ENCODE data around the gene SAMD4B. TPM values are rescaled to one million over a fixed set of nuclear protein-coding genes. Genes with fewer than 3 reads are reported as not detected.
A peak's percentile ranks its signal among the peaks of the same experiment; 100 is the strongest.

The SAMD4B gene
- total RNA-seq, 2 experiments from 2014 or later: 47.8 to 51.3 TPM

GRCh38 chr19:39351537-39352064 lies 9.4 kb downstream of the SAMD4B start:
- H3K27ac Mint-ChIP-seq: peak overlapping the region; percentile 31
- peak; percentile 74 for ATAC-seq (ENCODE audit: low read depth)
- H3K27me3 Mint-ChIP-seq: no peaks in the 10 kb centered on the region
- no peaks in the 10 kb centered on the region for H3K9me3 Mint-ChIP-seq
- H3K4me1 Mint-ChIP-seq: peaks cover 22% of the 10 kb centered on the region
- DNase-seq: no peak
- peaks cover 27% of the 10 kb centered on the region for H3K36me3 Mint-ChIP-seq
- H3K4me3 Mint-ChIP-seq: no peak overlapping the region
- POLR2A ChIA-PET: interaction anchor here (1.3 kb wide), 1 partner anchor 9 kb away, joined by 9 read pairs; the partner anchor contains the start of gene SAMD4B

GRCh38 chr19:39352381-39353255 lies 10.4 kb downstream of the SAMD4B start:
- Mint-ChIP-seq H3K9me3 (no peaks in the 10 kb centered on the region), H3K27ac (no peak overlapping the region), H3K27me3 (no peaks in the 10 kb centered on the region), H3K4me3 (no peak overlapping the region), H3K4me1 (peaks cover 19% of the 10 kb centered on the region), H3K36me3 (peaks cover 29% of the 10 kb centered on the region)
- no peak for DNase-seq
- no peak for ATAC-seq (ENCODE audit: low read depth)
- POLR2A ChIA-PET: no interaction called here

- Mint-ChIP-seq H3K9me3 (no peaks in the 10 kb centered on the region), H3K4me3 (no peak overlapping the region), H3K27ac (no peak overlapping the region), H3K4me1 (peaks cover 9% of the 10 kb centered on the region), H3K27me3 (no peaks in the 10 kb centered on the region), H3K36me3 (peaks cover 25% of the 10 kb centered on the region)
- POLR2A ChIA-PET: no interaction called here
- DNase-seq (no peak), ATAC-seq (ENCODE audit: low read depth) (no peak)
These were observed 13.0 kb downstream of the SAMD4B start for GRCh38 chr19:39355253-39355652.

GRCh38 chr19:39356073-39356472 lies 13.9 kb downstream of the SAMD4B start:
- POLR2A ChIA-PET: no interaction called here
- Mint-ChIP-seq H3K9me3 (no peaks in the 10 kb centered on the region), H3K27ac (no peak overlapping the region), H3K4me1 (peaks cover 11% of the 10 kb centered on the region), H3K27me3 (no peaks in the 10 kb centered on the region), H3K4me3 (no peak overlapping the region), H3K36me3 (peaks cover 26% of the 10 kb centered on the region)
- ATAC-seq (ENCODE audit: low read depth): no peak
- DNase-seq: no peak

GRCh38 chr19:39356647-39357046 lies 14.4 kb downstream of the SAMD4B start:
- Mint-ChIP-seq H3K27me3 (no peaks in the 10 kb centered on the region), H3K9me3 (no peaks in the 10 kb centered on the region), H3K27ac (no peak overlapping the region), H3K4me3 (no peak overlapping the region), H3K36me3 (peaks cover 25% of the 10 kb centered on the region), H3K4me1 (peaks cover 6% of the 10 kb centered on the region)
- DNase-seq (no peak), ATAC-seq (ENCODE audit: low read depth) (no peak)
- POLR2A ChIA-PET: no interaction called here

GRCh38 chr19:39359026-39359425 lies 16.8 kb downstream of the SAMD4B start:
- POLR2A ChIA-PET: interaction anchor here (0.6 kb wide), 1 partner anchor 36 kb away, joined by 3 read pairs; no protein-coding TSS in a partner anchor
- no peak overlapping the region for H3K27ac Mint-ChIP-seq
- ATAC-seq (ENCODE audit: low read depth) (no peak), DNase-seq (no peak)
- no peak overlapping the region for H3K4me3 Mint-ChIP-seq
- peaks cover 2% of the 10 kb centered on the region for H3K4me1 Mint-ChIP-seq
- peaks cover 18% of the 10 kb centered on the region for H3K36me3 Mint-ChIP-seq
- no peaks in the 10 kb centered on the region for H3K27me3 Mint-ChIP-seq
- no peaks in the 10 kb centered on the region for H3K9me3 Mint-ChIP-seq

- POLR2A ChIA-PET: no interaction called here
- ATAC-seq (ENCODE audit: low read depth) (no peak), DNase-seq (no peak)
- H3K27ac Mint-ChIP-seq: no peak overlapping the region
- H3K27me3 Mint-ChIP-seq: no peaks in the 10 kb centered on the region
- no peaks in the 10 kb centered on the region for H3K9me3 Mint-ChIP-seq
- peaks cover 2% of the 10 kb centered on the region for H3K4me1 Mint-ChIP-seq
- no peak overlapping the region for H3K4me3 Mint-ChIP-seq
- peaks cover 15% of the 10 kb centered on the region for H3K36me3 Mint-ChIP-seq
These were observed 18.4 kb downstream of the SAMD4B start for GRCh38 chr19:39360599-39360998.

- H3K9me3 Mint-ChIP-seq: no peaks in the 10 kb centered on the region
- H3K27ac Mint-ChIP-seq: no peak overlapping the region
- DNase-seq (no peak), ATAC-seq (ENCODE audit: low read depth) (no peak)
- H3K36me3 Mint-ChIP-seq: peaks cover 11% of the 10 kb centered on the region
- POLR2A ChIA-PET: interaction anchor here (1.2 kb wide), 1 partner anchor 27 kb away, joined by 3 read pairs; the partner anchor contains the start of gene GMFG
- H3K4me1 Mint-ChIP-seq: peaks cover 2% of the 10 kb centered on the region
- no peaks in the 10 kb centered on the region for H3K27me3 Mint-ChIP-seq
- no peak overlapping the region for H3K4me3 Mint-ChIP-seq
These were observed 20.7 kb downstream of the SAMD4B start for GRCh38 chr19:39362682-39363657.

- DNase-seq (no peak), ATAC-seq (ENCODE audit: low read depth) (no peak)
- Mint-ChIP-seq H3K4me1 (peaks cover 2% of the 10 kb centered on the region), H3K27ac (no peak overlapping the region), H3K36me3 (peaks cover 11% of the 10 kb centered on the region), H3K4me3 (no peak overlapping the region), H3K27me3 (no peaks in the 10 kb centered on the region), H3K9me3 (no peaks in the 10 kb centered on the region)
- POLR2A ChIA-PET: no interaction called here
These were observed 21.8 kb downstream of the SAMD4B start for GRCh38 chr19:39363901-39364457.

GRCh38 chr19:39365531-39365930 lies 23.3 kb downstream of the SAMD4B start:
- Mint-ChIP-seq H3K27me3 (no peaks in the 10 kb centered on the region), H3K4me1 (peaks cover 2% of the 10 kb centered on the region), H3K36me3 (peaks cover 9% of the 10 kb centered on the region), H3K27ac (no peak overlapping the region), H3K9me3 (no peaks in the 10 kb centered on the region), H3K4me3 (no peak overlapping the region)
- DNase-seq: no peak
- ATAC-seq (ENCODE audit: low read depth): no peak
- POLR2A ChIA-PET: no interaction called here

- H3K27ac Mint-ChIP-seq: no peak overlapping the region
- POLR2A ChIA-PET: no interaction called here
These were observed 27.0 kb downstream of the SAMD4B start for GRCh38 chr19:39369200-39369599.

GRCh38 chr19:39370735-39371134 lies 28.5 kb downstream of the SAMD4B start:
- Mint-ChIP-seq H3K27ac (no peak overlapping the region), H3K4me3 (no peak overlapping the region), H3K9me3 (no peaks in the 10 kb centered on the region), H3K4me1 (peaks cover 2% of the 10 kb centered on the region), H3K36me3 (peaks cover 8% of the 10 kb centered on the region), H3K27me3 (no peaks in the 10 kb centered on the region)
- POLR2A ChIA-PET: no interaction called here
- no peak for ATAC-seq (ENCODE audit: low read depth)
- no peak for DNase-seq

More at GRCh38 chr19:39369200-39369599, 27.0 kb downstream of the SAMD4B start:
- no peaks in the 10 kb centered on the region for H3K9me3 Mint-ChIP-seq
- H3K4me3 Mint-ChIP-seq: no peak overlapping the region
- peaks cover 12% of the 10 kb centered on the region for H3K36me3 Mint-ChIP-seq
- no peaks in the 10 kb centered on the region for H3K27me3 Mint-ChIP-seq
- peaks cover 2% of the 10 kb centered on the region for H3K4me1 Mint-ChIP-seq
- no peak for ATAC-seq (ENCODE audit: low read depth)
- no peak for DNase-seq
